Thyroid gland (tissue), 4 donors: ENCODE measurements around the gene SIAH3.

Experiments used
- POLR2A ChIP-seq, 2 donors: fragments of 450-650 bp; IDR thresholded peaks; one replicate each; pipeline ENCODE4 v1.6.1; 2017; ENCODE audit warnings: antibody characterized with exemption in 2 of 2, mild to moderate bottlenecking in 2 of 2, moderate library complexity in 1 of 2
- TF ChIP-seq, protein P1 (sequence below), 6 experiments: fragments of 200-600 bp in 3 of 6; fragments of 450-650 bp in 3 of 6; sonication (generic) in 3 of 6; IDR thresholded peaks; one replicate each; pipeline ENCODE4 v1.5.1; 2016 to 2019; ENCODE audit warnings: antibody characterized with exemption in 6 of 6, mild to moderate bottlenecking in 2 of 6, inconsistent platforms in 1 of 6, moderate library complexity in 1 of 6

- TF ChIP-seq POLR2A (IDR thresholded peaks at IDR 0.05), result no peak
- TF ChIP-seq, protein P1, sequence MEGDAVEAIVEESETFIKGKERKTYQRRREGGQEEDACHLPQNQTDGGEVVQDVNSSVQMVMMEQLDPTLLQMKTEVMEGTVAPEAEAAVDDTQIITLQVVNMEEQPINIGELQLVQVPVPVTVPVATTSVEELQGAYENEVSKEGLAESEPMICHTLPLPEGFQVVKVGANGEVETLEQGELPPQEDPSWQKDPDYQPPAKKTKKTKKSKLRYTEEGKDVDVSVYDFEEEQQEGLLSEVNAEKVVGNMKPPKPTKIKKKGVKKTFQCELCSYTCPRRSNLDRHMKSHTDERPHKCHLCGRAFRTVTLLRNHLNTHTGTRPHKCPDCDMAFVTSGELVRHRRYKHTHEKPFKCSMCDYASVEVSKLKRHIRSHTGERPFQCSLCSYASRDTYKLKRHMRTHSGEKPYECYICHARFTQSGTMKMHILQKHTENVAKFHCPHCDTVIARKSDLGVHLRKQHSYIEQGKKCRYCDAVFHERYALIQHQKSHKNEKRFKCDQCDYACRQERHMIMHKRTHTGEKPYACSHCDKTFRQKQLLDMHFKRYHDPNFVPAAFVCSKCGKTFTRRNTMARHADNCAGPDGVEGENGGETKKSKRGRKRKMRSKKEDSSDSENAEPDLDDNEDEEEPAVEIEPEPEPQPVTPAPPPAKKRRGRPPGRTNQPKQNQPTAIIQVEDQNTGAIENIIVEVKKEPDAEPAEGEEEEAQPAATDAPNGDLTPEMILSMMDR (IDR thresholded peaks at IDR 0.05), result no peak
Measured at GRCh38 chr13:45792827-45793303, 58.7 kb downstream of the SIAH3 start.
